Suprapubic skin (tissue), 3 donors: ENCODE data around the gene CSTPP1.

Experiments
- CTCF ChIP-seq, 2 donors: fragments of 200-600 bp in 1 of 2; fragments of 450-650 bp in 1 of 2; sonication (generic) in 1 of 2; IDR thresholded peaks; one replicate each; pipeline ENCODE4 v1.5.1; 2016 to 2019; ENCODE audit warnings: antibody characterized with exemption in 2 of 2, mild to moderate bottlenecking in 1 of 2, moderate library complexity in 1 of 2
- POLR2AphosphoS5 ChIP-seq, 3 donors: sonication (generic); formaldehyde crosslinking; IDR thresholded peaks; one replicate each; pipeline ENCODE4 v1.6.1; 2017; ENCODE audit warnings: antibody characterized with exemption in 3 of 3

GRCh38 chr11:47178316-47178715 lies 241.8 kb downstream of the CSTPP1 start:
- no peak for TF ChIP-seq CTCF (IDR thresholded peaks at IDR 0.05)
- TF ChIP-seq POLR2AphosphoS5 (IDR thresholded peaks at IDR 0.05): no peak
